Neural progenitor cell (in vitro differentiated cells): ENCODE results near the gene FAM83B. TPM values are rescaled to one million over a fixed set of nuclear protein-coding genes. Genes with fewer than 3 reads are reported as not detected.
"Not testable (repeated sequence)": the region's sequence is repeated elsewhere in the genome, so short reads cannot be mapped to it uniquely, and the experiment has no call there.

ENCODE experiments used
- DNase-seq: peaks from one replicate; pipeline ENCODE4 v3.0.0-alpha.2; 2016; ENCODE audit warnings: low spot score
- H2AFZ ChIP-seq: fragments of 200-600 bp; sonication (generic); replicated peaks from 2 replicates; pipeline ENCODE4 v1.6.1; 2016; ENCODE audit warnings: antibody characterized with exemption
- H3F3A ChIP-seq: fragments of 200-600 bp; sonication (generic); 2 replicates; pipeline ENCODE4 v1.6.1; 2016; ENCODE audit warnings: antibody characterized with exemption, low read depth
- H3K27ac ChIP-seq: fragments of 200-600 bp; sonication (generic); 2 replicates; pipeline ENCODE4 v1.5.1; 2016; ENCODE audit warnings: mild to moderate bottlenecking
- H3K27me3 ChIP-seq: fragments of 200-600 bp; sonication (generic); 2 replicates; pipeline ENCODE4 v1.6.1; 2016; ENCODE audit warnings: mild to moderate bottlenecking, moderate library complexity
- H3K36me3 ChIP-seq: fragments of 200-600 bp; sonication (generic); 2 replicates; pipeline ENCODE4 v1.5.1; 2016
- H3K4me1 ChIP-seq: fragments of 200-600 bp; sonication (generic); 2 replicates; pipeline ENCODE4 v1.6.1; 2016; ENCODE audit warnings: mixed run types
- H3K4me2 ChIP-seq: fragments of 200-600 bp; sonication (generic); 2 replicates; pipeline ENCODE4 v1.6.1; 2016
- H3K4me3 ChIP-seq: fragments of 200-600 bp; sonication (generic); 2 replicates; pipeline ENCODE4 v1.5.1; 2016
- H3K79me2 ChIP-seq: fragments of 200-600 bp; sonication (generic); 2 replicates; pipeline ENCODE4 v1.6.1; 2016; ENCODE audit warnings: low read depth
- H3K9ac ChIP-seq: fragments of 200-600 bp; sonication (generic); 2 replicates; pipeline ENCODE4 v1.6.1; 2016
- H3K9me3 ChIP-seq: fragments of 200-600 bp; sonication (generic); 2 replicates; pipeline ENCODE4 v1.5.1; 2016; ENCODE audit warnings: low read depth
- H4K20me1 ChIP-seq: fragments of 200-600 bp; sonication (generic); 2 replicates; pipeline ENCODE4 v1.6.1; 2016; ENCODE audit warnings: low read depth
- H3K27ac Mint-ChIP-seq: 3 replicates; pipeline ENCODE4 v1.8.0; 2021; ENCODE audit warnings: mixed read lengths
- H3K27me3 Mint-ChIP-seq: 2 replicates; pipeline ENCODE4 v1.8.0; 2022; ENCODE audit warnings: low read depth, mild to moderate bottlenecking, inconsistent platforms, moderate library complexity, mixed read lengths; ENCODE audit not compliant: insufficient read depth
- H3K36me3 Mint-ChIP-seq: 3 replicates; pipeline ENCODE4 v1.8.0; 2021; ENCODE audit warnings: mixed read lengths
- H3K4me1 Mint-ChIP-seq: 3 replicates; pipeline ENCODE4 v1.8.0; 2021; ENCODE audit warnings: mixed read lengths
- H3K4me3 Mint-ChIP-seq: 3 replicates; pipeline ENCODE4 v1.8.0; 2021; ENCODE audit warnings: mild to moderate bottlenecking, moderate library complexity, mixed read lengths
- H3K9me3 Mint-ChIP-seq: 3 replicates; pipeline ENCODE4 v1.8.0; 2020; ENCODE audit warnings: mixed read lengths
- CTCF ChIP-seq: fragments of 200-600 bp; sonication (generic); IDR thresholded peaks from 2 replicates; pipeline ENCODE4 v1.5.1; 2017; ENCODE audit warnings: antibody characterized with exemption, mild to moderate bottlenecking
- EZH2 ChIP-seq: fragments of 200-600 bp; sonication (generic); IDR thresholded peaks from 2 replicates; pipeline ENCODE4 v1.6.1; 2017; ENCODE audit warnings: antibody characterized with exemption, mild to moderate bottlenecking, moderate library complexity
- EZH2phosphoT487 ChIP-seq: fragments of 200-600 bp; sonication (generic); IDR thresholded peaks from 2 replicates; pipeline ENCODE4 v1.6.1; 2017; ENCODE audit warnings: antibody characterized with exemption
- total RNA-seq: library from RNA; depleted of rRNA; stranded (reverse); fragments of >200 nt; gene quantifications from 2 replicates; pipeline ENCODE4 v1.2.3, GENCODE V29; 2015; ENCODE audit warnings: low replicate concordance

Gene FAM83B
- total RNA-seq, 1 donor from 2014 or later, result 5.3 TPM

GRCh38 chr6:54878718-54879117 lies 32.1 kb downstream of the FAM83B start:
- H3F3A ChIP-seq, result no peaks in the 10 kb centered on the region
- no peak for DNase-seq
- Mint-ChIP-seq H3K9me3 (no peaks in the 10 kb centered on the region), H3K27ac (no peak overlapping the region), H3K27me3 (no peaks in the 10 kb centered on the region), H3K4me1 (no peaks in the 10 kb centered on the region), H3K36me3 (no peaks in the 10 kb centered on the region), H3K4me3 (no peak overlapping the region)
- no peak overlapping the region for H2AFZ ChIP-seq
- H3K4me1 ChIP-seq, result peaks cover 9% of the 10 kb centered on the region
- TF ChIP-seq EZH2phosphoT487 (no peak), EZH2 (no peak), CTCF (no peak)
- no peaks in the 10 kb centered on the region for H3K27me3 ChIP-seq
- H3K9me3 ChIP-seq, result no peaks in the 10 kb centered on the region
- H3K4me2 ChIP-seq, result no peak overlapping the region
- H3K9ac ChIP-seq, result no peak overlapping the region
- H3K79me2 ChIP-seq, result no peaks in the 10 kb centered on the region
- no peaks in the 10 kb centered on the region for H3K36me3 ChIP-seq
- no peak overlapping the region for H3K4me3 ChIP-seq
- H3K27ac ChIP-seq, result no peak overlapping the region
- H4K20me1 ChIP-seq, result no peaks in the 10 kb centered on the region

GRCh38 chr6:54879188-54879985 lies 32.8 kb downstream of the FAM83B start:
- H3K27me3 Mint-ChIP-seq, result no peaks in the 10 kb centered on the region
- no peak overlapping the region for H2AFZ ChIP-seq
- H3K9me3 ChIP-seq, result no peaks in the 10 kb centered on the region
- no peak overlapping the region for H3K4me3 ChIP-seq
- no peaks in the 10 kb centered on the region for H3K79me2 ChIP-seq
- no peak overlapping the region for H3K27ac Mint-ChIP-seq
- peak overlapping the region; percentile 13 for H3K4me2 ChIP-seq
- H3F3A ChIP-seq, result no peaks in the 10 kb centered on the region
- no peak for TF ChIP-seq EZH2phosphoT487
- TF ChIP-seq CTCF, result no peak
- no peak for TF ChIP-seq EZH2
- no peaks in the 10 kb centered on the region for H3K27me3 ChIP-seq
- H4K20me1 ChIP-seq, result no peaks in the 10 kb centered on the region
- H3K9ac ChIP-seq, result no peak overlapping the region
- no peak for DNase-seq
- peaks cover 9% of the 10 kb centered on the region for H3K4me1 ChIP-seq
- H3K9me3 Mint-ChIP-seq, result no peaks in the 10 kb centered on the region
- H3K4me3 Mint-ChIP-seq, result no peak overlapping the region
- no peaks in the 10 kb centered on the region for H3K4me1 Mint-ChIP-seq
- H3K27ac ChIP-seq, result no peak overlapping the region
- H3K36me3 Mint-ChIP-seq, result no peaks in the 10 kb centered on the region
- no peaks in the 10 kb centered on the region for H3K36me3 ChIP-seq

GRCh38 chr6:54881067-54881730 lies 34.6 kb downstream of the FAM83B start:
- no peaks in the 10 kb centered on the region for H3K79me2 ChIP-seq
- H3K4me2 ChIP-seq, result no peak overlapping the region
- Mint-ChIP-seq H3K36me3 (no peaks in the 10 kb centered on the region), H3K9me3 (no peaks in the 10 kb centered on the region), H3K4me3 (no peak overlapping the region), H3K27me3 (no peaks in the 10 kb centered on the region), H3K27ac (no peak overlapping the region), H3K4me1 (no peaks in the 10 kb centered on the region)
- no peaks in the 10 kb centered on the region for H3K36me3 ChIP-seq
- H3K27ac ChIP-seq, result no peak overlapping the region
- no peaks in the 10 kb centered on the region for H3K27me3 ChIP-seq
- H3K4me3 ChIP-seq, result no peak overlapping the region
- TF ChIP-seq EZH2 (no peak), EZH2phosphoT487 (no peak), CTCF (no peak)
- no peaks in the 10 kb centered on the region for H4K20me1 ChIP-seq
- no peak overlapping the region for H2AFZ ChIP-seq
- no peaks in the 10 kb centered on the region for H3K9me3 ChIP-seq
- no peaks in the 10 kb centered on the region for H3F3A ChIP-seq
- no peak for DNase-seq
- peaks cover 9% of the 10 kb centered on the region for H3K4me1 ChIP-seq
- H3K9ac ChIP-seq, result no peak overlapping the region

- H3K9me3 ChIP-seq, H2AFZ ChIP-seq, H3K4me3 ChIP-seq, H3K79me2 ChIP-seq, H3F3A ChIP-seq, H3K27ac ChIP-seq, H3K36me3 ChIP-seq, H3K27ac Mint-ChIP-seq, H4K20me1 ChIP-seq, H3K27me3 ChIP-seq, H3K4me2 ChIP-seq, H3K4me1 Mint-ChIP-seq, H3K4me1 ChIP-seq, H3K4me3 Mint-ChIP-seq, H3K27me3 Mint-ChIP-seq, DNase-seq, H3K36me3 Mint-ChIP-seq, H3K9me3 Mint-ChIP-seq, H3K9ac ChIP-seq: not testable (repeated sequence)
Observed at GRCh38 chr6:54881891-54882290, 35.3 kb downstream of the FAM83B start.
